Endothelial cell of umbilical vein (primary cell): ENCODE measurements around the gene IGSF9B.

ENCODE experiments used
- EZH2 ChIP-seq: IDR thresholded peaks from 2 replicates; pipeline ENCODE4 v1.6.1; 2012; ENCODE audit warnings: borderline replicate concordance, low read depth, mild to moderate bottlenecking, moderate library complexity, low read length, inconsistent platforms; ENCODE audit not compliant: severe bottlenecking
- JUN ChIP-seq: IDR thresholded peaks from 2 replicates; pipeline ENCODE4 v1.6.1; 2011; ENCODE audit warnings: borderline replicate concordance, low read depth; ENCODE audit not compliant: insufficient read length, insufficient read depth
- MYC ChIP-seq: IDR thresholded peaks from one replicate; pipeline ENCODE4 v1.6.1; 2011; ENCODE audit warnings: mild to moderate bottlenecking, low read depth, low read length
- TF ChIP-seq, protein P1 (sequence below), 2 donors: IDR thresholded peaks; 1 replicate in 1 of 2; 2 replicates in 1 of 2; pipeline ENCODE4 v1.5.1; 2011; ENCODE audit warnings: low read length in 2 of 2, mild to moderate bottlenecking in 2 of 2, moderate library complexity in 2 of 2, control low read depth in 1 of 2, inconsistent platforms in 1 of 2, low read depth in 1 of 2; ENCODE audit not compliant: insufficient read depth in 1 of 2; ENCODE audit errors: extremely low read depth in 1 of 2
- TF ChIP-seq, protein P2 (sequence below): IDR thresholded peaks from 2 replicates; pipeline ENCODE4 v1.6.1; 2011; ENCODE audit not compliant: insufficient read depth, insufficient read length

DNA sequence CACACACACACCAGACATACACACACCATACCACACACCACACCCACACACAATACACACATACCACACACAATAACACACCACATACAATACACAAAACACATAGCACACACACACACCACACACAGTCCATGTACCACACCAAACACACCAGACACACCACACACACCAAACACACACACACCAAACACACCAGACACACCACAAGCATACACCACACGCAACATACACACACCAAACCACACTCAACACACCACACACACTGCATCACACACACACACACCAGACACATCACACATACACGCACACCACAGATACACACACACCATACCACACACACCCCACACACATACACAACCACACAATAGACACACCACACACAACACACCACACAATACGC, 54.8 kb downstream of the IGSF9B start:
- TF ChIP-seq, protein P1, sequence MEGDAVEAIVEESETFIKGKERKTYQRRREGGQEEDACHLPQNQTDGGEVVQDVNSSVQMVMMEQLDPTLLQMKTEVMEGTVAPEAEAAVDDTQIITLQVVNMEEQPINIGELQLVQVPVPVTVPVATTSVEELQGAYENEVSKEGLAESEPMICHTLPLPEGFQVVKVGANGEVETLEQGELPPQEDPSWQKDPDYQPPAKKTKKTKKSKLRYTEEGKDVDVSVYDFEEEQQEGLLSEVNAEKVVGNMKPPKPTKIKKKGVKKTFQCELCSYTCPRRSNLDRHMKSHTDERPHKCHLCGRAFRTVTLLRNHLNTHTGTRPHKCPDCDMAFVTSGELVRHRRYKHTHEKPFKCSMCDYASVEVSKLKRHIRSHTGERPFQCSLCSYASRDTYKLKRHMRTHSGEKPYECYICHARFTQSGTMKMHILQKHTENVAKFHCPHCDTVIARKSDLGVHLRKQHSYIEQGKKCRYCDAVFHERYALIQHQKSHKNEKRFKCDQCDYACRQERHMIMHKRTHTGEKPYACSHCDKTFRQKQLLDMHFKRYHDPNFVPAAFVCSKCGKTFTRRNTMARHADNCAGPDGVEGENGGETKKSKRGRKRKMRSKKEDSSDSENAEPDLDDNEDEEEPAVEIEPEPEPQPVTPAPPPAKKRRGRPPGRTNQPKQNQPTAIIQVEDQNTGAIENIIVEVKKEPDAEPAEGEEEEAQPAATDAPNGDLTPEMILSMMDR (IDR thresholded peaks at IDR 0.05; ENCODE audit: extremely low read depth in 1 of 2, insufficient read depth in 1 of 2, low read depth in 1 of 2, low read length in 2 of 2) = no peak
- TF ChIP-seq JUN (no peak), MYC (no peak), EZH2 (no peak)
- TF ChIP-seq, protein P2, sequence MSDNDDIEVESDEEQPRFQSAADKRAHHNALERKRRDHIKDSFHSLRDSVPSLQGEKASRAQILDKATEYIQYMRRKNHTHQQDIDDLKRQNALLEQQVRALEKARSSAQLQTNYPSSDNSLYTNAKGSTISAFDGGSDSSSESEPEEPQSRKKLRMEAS = no peak
